SW 1271 (cell line): Measurements from ENCODE around the gene DENND4B.
"Not testable (repeated sequence)": the region's sequence is repeated elsewhere in the genome, so short reads cannot be mapped to it uniquely, and the experiment has no call there.

Source experiments
- DNase-seq, 2 experiments: peaks; one replicate each; lab custom pipeline; 2025; lab: John Stamatoyannopoulos, UW

The DENND4B gene, protein sequence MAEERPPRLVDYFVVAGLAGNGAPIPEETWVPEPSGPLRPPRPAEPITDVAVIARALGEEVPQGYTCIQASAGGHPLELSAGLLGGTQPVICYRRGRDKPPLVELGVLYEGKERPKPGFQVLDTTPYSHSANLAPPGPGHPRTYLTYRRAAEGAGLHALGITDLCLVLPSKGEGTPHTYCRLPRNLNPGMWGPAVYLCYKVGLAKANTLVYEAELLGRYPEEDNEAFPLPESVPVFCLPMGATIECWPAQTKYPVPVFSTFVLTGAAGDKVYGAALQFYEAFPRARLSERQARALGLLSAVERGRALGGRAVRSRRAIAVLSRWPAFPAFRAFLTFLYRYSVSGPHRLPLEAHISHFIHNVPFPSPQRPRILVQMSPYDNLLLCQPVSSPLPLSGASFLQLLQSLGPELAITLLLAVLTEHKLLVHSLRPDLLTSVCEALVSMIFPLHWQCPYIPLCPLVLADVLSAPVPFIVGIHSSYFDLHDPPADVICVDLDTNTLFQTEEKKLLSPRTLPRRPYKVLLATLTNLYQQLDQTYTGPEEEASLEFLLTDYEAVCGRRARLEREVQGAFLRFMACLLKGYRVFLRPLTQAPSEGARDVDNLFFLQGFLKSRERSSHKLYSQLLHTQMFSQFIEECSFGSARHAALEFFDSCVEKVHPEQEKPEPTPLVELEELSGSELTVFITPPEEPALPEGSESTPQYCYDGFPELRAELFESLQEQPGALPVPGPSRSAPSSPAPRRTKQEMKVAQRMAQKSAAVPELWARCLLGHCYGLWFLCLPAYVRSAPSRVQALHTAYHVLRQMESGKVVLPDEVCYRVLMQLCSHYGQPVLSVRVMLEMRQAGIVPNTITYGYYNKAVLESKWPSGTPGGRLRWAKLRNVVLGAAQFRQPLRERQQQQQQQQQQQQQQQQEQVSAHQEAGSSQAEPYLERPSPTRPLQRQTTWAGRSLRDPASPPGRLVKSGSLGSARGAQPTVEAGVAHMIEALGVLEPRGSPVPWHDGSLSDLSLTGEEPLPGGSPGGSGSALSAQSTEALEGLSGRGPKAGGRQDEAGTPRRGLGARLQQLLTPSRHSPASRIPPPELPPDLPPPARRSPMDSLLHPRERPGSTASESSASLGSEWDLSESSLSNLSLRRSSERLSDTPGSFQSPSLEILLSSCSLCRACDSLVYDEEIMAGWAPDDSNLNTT (N-terminal part only)

DNA sequence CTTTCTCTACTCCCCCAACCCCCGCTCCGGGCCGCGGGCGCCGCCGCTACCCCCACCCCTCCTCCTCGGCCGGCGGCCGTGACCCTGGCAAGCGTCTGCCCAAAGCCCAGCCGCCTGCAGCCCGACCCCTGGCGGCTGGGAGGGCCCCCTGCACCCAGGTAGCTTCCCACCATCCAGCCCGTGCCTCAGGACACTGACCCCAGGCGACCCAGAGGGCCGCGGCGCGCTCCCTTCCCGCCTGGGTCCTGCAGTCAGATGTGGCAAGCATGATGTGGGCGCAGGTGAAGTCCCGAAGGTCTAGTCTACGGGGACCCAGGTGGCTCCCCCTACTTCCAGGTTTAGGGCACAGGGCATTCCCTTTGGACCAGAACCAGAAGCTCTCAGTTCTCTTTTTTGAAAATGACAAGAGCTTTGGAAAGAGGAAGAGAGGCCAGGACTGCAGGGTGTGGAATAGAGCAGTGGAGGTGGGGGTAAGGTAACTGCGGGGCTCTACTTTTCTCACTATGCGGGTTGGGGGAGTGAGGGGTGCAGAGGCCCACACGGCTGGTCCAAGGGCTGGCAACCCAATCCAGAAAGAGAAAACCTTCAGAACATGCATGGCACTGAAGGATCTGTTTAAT, at the start of gene DENND4B:
Gene DENND4B (minus strand): TSS at position 97 of the 620 bp plus-strand sequence. CDS start 2,344 bp downstream, outside the sequence.
- DNase-seq: peak in 1 of 2 experiments; percentile 61

DNA sequence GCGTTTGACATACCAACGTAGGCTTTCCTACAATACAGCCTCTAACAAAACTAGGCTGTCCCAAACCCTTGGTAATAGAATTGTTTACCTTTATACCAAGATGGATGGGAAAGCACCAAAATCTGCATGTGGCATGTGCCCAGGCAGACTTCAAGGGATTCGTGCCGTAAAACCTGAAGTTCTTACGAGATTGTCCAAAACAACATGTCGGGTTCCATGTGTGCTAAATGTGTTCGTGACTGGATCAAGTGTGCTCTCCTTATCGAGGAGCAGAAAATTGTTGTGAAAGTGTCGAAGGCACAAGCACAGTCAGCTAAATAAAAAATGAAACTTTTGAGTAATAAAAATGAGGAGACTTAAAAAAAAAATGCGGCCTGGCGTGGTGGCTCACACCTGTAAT, 49.1 kb upstream of the DENND4B start:
- no peak for DNase-seq

DNA sequence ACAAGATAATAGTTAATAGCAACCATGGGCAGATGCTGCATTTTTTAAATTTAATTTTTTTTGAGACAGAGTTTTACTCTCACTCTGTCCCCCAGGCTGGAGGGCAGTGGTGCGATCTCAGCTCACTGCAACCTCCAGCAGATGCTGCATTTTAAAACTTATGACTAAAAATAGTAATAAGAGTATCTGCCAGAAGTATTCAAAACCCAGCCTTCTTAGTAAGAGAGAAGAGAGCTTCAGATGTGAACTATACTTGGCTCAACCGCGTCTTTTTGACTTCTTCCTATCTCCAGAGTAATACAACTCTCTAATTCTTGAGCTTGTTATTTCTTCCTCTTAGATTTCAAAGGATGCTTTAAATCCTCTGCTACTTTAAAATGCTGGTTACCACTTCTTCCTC, 48.7 kb upstream of the DENND4B start:
- no peak for DNase-seq

DNA sequence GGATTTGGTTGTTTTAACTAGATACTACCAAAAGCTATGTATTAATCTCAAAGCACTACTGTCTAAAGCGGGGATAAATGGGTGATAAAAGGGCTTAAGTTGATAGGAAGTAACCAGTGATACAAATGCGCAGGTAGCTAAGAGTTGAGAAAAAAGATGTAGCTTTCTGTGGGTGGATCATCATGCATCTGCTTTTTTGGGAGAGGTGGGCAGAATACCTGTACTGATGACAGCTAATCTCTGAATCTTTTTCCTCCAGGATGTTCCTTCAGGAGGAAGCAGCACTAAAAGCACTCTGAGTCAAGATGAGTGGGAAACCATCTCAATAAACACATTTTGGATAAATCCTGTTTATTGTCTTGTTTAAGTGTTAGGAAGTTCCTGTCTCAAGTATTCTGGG, 45.3 kb upstream of the DENND4B start:
- no peak for DNase-seq

DNA sequence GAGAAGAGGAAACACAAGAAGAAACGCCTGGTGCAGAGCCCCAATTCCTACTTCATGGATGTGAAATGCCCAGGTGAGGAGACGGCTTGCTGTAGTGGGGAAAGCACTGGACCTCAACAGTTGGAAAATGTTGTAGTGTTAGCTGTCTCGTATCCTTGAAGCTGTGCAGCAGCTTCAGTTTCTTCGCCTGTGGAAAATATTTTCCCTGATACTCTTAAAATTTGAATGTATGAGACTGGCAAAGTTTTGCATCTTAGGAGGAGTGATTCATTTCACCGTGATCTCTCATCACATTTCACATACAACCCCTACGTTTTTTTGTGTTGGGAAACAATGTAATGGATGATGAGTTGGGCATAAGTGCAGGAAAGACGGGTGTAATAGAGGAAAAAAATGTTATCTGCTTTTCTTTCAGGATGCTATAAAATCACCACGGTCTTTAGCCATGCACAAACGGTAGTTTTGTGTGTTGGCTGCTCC, 44.7 kb upstream of the DENND4B start:
- no peak for DNase-seq

DNA sequence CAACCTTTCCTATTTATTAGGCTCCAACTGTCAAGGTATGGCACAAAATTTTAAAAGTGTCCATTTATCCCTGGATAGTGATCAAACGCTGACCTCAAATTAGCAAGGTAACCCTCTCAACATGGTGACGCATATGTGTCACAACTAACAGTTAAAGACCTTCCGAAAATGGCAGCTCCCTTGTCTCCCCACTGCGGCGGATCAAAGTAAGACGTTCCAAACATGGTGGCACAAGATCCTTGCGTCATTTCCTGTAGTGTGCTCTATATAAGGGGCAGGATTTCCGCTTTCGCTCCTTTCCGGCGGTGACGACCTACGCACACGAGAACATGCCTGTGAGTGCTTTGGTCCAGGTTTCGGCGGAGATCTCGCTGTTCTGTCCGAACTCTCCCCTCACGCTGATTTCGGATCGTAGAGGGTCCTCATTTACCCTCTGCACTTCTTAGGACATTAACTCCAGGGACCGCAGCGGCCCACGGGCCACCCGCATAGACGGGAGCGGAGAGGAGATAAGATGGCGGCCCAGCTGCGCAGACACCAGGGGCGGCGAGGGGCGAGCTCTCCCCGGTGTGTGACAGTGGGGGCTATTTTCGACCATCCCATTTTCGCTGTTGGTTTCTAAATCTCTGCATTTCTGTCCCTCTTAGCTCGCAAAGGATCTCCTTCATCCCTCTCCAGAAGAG, 44.1 kb upstream of the DENND4B start, which contains the start of gene RPS27:
Gene RPS27 (plus strand): TSS at position 295 of the 683 bp plus-strand sequence. CDS start 35 bp downstream, at position 330.
- DNase-seq: peak; percentile 84 to 94

DNA sequence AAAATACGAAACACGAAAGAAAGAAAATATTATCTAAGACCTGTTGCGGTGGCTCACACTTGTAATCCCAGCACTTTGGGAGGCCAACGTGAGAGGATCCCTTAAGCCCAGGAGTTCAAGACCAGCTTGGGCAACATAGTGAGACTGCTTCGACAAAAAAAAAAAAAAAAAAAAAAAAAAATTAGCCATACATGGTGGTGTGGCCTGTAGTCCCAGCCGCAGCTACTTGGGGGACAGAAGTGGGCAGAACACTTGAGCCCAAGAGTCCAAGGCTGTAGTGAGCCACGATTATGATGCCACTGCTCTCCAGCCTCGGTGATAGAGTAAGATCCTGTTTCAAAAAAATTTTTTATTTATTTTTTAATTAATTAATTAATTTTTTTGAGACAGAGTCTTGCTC, 41.1 kb upstream of the DENND4B start:
- no peak for DNase-seq

DNA sequence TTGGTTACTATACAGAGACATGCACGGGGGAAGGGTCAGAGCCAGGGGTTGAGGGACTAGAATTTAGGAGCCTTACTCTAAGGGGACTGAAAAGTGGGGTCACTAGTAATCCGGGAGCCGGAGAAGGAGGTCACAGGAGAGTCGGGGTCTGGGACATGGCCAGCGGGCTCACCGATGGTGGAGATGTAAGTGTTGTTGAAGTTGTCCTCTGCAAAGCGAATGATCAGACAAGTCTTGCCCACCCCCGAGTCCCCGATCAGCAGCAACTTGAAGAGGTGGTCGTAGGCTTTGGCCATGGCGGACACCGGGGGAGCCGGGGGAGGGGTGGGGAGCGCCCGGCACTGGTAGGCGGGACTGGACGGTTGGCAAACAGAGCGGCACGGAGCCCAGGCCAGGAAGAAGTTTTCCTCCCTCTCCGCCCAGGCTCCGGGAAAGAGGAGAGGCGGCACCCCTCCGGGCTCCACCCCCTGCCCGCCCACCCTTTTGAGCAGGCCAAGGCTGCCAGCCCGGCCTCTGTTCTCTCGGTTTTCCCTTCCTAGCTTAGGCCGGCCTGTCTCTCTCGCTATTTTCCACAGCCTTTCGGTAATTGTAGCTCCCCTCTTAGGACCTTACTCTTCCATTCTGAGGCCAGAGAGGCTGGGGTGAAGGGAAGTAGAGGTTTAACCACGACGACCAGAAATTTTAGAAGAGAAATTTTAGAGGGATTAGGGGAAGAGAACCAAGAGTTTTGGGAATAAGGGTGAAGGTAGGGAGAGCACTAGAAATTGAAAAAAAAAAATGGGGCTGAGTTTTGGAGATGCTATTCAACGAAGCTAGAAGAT, 39.6 kb upstream of the DENND4B start, which contains the start of gene RAB13:
Gene RAB13 (minus strand): TSS at position 399 of the 821 bp plus-strand sequence. CDS start 103 bp downstream, at position 296.
- DNase-seq: peak in 1 of 2 experiments; percentile 78

DNA sequence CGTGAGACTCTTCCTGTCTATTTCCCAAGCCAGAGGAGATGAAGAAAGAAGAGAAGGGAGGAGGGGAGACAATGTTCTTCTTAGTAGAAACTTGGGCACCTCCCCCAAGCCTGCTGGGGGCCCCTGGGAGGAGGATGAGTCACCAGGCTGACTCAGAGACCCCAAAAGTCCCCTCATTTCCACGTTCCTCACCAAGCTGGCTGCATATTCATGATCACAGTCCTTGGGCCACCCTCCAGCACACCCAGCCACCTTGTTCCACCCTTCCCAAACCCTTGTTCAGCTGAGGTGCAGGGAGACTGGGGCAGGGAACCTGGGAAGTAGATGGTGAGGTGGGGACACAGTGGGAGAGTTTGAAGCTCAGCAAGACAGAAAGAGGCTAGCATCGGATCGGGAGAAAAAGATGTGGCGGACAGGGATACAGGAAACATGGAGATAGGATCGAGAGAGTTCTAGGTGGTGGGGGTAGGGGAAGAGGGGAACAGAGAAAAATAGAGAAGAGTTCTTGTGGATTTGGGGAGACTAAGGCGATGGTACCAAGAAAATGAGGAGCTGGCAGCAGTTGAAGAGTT, 38.9 kb upstream of the DENND4B start:
- DNase-seq: no peak

DNA sequence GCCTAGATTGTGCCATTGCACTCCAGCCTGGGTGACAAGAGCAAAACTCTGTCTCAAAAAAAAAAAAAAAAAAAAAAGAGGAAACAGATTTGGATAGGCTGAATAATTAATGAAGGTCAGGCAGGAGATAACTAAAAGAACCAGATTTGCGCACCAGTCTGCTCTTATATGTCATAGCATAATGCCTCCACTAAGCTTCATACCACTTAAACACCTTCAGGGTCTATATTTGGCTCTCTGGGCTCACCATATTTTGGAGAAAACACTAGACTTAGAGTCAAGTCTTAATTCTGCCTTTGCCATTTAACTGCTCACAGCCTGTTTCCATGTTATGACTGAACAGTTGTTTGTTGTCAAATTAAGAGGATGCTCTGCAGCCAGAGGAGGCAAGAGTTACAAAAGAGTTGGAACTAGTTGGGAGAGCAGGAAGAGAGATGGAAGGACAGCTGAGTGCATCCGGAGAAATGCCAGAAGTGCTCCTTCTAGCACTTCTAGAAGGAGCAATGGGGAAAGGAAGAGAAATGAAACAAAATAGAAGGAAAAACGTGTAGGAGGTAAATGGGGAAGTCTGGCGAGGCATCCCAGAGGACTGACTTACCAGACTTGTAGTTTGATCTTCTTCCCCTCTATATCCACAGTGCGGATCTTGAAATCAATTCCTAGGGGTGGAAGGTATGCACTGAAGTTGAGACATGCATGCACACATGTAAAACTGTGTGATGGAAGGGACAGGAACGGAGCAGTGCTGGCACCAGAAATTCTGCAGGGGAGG, 37.8 kb upstream of the DENND4B start:
- DNase-seq: no peak

DNA sequence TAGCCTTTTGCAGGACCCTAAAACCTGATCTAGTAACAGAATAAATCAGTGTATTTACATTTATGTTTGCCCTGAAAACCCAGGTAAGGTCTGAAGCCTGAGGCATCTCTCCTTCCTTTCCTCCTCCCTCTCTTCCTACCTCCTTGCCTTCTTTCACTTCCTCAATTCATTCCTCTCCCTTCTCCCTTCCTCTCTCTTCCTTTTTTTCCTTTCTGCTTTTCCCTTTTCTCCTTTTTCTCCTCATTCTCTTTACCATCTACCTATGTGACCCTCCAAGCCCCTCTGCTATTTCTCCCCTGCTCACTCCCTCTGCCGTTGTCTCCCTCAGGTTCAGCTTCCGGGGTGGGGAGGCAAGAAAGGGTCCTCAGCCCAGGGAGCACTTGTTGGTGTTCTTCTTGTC, 35.2 kb upstream of the DENND4B start:
- not testable (repeated sequence) for DNase-seq

DNA sequence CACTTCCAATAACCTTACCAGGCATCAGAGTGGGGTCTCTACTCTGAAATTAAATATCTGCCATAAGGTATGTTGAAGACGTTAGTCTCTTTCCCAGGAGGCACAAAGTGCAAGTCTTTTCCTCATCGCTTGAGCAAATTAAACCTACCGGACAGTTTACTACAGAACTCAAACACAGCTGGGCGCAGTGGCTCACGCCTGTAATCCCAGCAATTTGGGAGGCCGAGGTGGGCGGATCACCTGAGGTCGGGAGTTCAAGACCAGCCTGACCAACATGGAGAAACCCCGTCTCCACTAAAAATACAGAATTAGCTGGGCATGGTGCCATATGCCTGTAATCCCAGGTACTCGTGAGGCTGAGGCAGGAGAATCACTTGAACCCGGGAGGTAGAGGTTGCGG, 32.6 kb upstream of the DENND4B start:
- not testable (repeated sequence) for DNase-seq

DNA sequence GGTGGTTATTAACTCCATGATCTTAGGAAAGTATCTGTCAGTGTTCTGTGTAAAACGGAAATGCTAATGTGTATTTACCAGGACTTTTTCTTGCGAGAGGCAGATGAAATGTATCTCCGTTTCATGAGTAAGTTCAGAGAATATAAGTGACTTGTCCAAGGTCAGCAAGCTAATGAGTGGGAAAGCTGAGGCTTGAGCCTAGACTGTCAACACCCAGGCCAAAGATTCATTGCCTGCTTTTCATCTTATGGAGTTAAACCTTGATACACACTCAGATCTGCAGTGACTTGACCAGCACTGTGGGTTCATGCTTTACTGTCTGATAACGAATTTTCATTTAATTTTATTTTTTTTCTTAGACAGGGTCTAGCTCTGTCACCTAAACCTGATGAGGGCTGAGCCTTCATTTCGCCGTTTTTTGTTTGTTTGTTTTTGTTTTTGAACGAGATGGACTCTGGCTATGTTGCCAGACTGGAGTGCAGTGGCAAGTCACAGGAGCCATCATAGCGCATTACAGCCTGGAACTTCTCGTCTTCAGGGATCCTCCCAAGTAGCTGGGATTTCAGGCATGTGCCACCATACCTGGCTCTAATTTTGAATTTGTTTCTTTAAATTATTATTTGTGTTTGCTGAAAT, 31.9 kb upstream of the DENND4B start:
- no peak for DNase-seq

DNA sequence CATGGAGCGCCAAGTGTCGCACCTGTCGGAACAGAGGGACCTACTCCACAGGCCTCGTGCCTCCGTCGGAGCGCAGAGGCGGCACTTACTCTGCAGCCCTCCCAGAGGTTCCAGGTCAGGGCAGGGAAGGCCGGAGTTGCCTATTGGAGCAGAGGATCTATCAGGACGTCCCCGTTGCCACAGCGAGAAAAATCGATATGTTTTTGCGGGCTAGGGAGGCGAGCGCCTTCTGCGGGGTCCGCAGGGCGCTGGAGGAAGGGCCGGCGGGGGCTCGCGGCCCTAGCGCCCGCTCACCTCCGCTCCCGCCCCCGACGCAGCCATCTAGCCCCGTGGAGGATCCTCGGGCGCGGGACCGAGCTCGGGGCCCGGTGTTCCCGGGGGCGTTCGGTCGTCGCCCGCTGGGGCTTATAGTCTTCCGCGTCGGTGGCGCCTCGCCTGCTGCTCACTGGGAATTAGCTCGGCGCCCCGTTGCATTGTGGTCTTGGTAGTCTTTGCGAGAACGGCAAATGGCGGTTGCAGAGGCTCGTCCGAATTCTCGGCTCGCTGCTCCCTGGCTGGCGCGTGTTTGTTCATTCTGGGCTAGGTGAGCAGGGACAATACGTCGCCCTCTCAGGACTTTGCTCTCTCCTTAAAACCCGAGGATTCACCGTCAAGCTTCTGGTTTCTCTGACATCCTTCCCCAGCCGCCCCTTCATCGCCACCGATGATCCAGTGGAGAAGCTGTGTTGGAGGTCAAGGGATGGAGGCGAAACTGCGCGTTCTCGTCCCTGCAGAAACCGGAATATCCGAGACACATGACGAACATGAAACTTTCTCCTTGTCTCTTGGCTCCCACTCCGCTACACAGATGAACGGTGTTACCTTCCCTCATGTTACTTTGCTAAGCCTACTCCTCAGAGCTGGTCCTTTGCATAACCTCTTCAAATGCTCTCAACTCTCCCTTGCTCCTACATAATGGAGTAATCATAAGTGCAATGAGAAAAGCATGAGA, 31.0 kb upstream of the DENND4B start, which contains the start of gene JTB:
Gene JTB (minus strand): TSS at position 425 of the 991 bp plus-strand sequence. CDS start 422 bp downstream, at position 3.
- peak in 1 of 2 experiments; percentile 66 for DNase-seq

DNA sequence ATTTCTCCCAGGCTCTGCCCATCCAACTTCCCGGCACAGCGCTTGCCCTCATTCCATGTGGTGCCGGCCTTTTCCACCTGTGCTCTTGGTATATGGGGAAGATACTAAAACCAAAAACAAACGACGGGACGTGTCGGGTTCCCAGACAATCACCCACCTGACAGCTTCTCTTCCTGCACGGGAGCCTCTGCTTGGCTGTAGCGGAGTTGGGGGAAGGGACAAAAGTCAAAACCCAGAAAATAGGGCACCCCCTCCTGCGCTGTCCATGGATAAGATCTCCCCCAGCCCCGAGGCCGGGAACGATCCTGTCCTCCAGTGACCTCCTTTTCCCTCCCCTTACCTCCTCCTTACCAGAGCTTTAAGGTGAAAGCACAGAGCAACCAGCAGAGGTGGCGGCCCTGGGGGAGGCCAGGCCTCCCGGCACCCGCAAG, 30.3 kb upstream of the DENND4B start:
- no peak for DNase-seq

DNA sequence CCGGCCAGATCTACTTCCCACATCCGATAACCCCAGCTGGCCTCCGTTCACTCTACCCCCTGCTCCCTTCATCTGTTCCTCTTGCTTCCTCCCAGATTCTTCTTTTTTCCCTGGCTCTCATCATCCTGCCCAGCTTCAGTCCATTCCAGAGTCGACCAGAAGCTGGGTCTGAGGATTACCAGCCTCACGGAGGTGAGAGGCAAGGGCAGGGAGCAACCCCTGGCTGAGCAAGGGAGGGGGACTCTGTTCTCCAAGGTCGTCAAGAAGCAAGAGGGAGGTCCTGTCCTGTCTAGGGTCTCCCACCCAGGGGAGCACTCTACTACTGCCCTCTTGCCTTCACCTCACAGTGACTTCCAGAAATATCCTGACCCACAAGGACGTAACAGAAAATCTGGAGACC, 27.0 kb upstream of the DENND4B start:
- DNase-seq: no peak

DNA sequence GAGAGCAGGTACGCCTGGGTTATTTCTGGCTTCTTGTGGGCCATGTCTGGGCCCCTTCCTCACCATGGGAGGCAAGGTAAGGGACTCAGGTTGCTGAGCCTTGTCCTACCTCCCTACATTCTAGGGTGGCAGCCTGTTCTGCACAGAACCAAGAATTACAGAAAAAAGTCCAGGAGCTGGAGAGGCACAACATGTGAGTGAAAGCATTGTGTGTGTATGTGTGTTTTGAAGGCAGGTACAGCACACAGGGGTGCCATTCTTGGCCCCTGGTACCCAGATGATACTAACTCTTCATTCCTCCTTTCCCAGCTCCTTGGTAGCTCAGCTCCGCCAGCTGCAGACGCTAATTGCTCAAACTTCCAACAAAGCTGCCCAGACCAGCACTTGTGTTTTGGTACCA, 26.6 kb upstream of the DENND4B start:
- DNase-seq: no peak
